ENCODE measurements around the gene SLC39A3. TPM values are rescaled to one million over a fixed set of nuclear protein-coding genes. Genes with fewer than 3 reads are reported as not detected.

Gene SLC39A3
- total and polyA plus RNA-seq, 8 donors: 18.3 to 33.6 (median 22.8) TPM

DNA sequence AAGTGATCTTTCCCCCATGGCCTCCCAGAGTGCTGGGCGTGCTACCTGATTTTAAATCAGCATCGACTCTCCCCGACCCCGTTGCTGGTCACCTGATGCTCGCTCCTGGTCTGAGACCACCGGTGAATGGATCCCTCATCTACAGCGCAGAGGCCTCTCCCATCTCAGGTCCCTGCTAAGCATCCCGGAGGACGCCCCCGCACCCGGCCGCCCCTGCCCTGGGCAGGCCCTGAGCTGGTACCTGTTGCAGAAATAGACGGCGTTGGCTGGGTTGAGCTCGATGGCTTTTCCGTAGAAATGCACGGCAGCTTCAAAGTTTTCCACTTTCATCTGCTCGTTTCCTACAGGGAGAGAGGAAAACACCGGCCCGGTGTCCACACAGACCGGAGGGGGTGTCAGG lies 25.1 kb upstream of the SLC39A3 start:
- Histone ChIP-seq H3K4me1 (peaks cover 0 to under 1% of the 10 kb centered on the region in 2 donors), H3K4me3 (no peak overlapping the region), H3K9me3 (no peaks in the 10 kb centered on the region), H3K27me3 (no peaks in the 10 kb centered on the region), H3K36me3 (peaks cover 0 to 91% of the 10 kb centered on the region in 2 donors), H3K27ac (no peak overlapping the region)
- TF ChIP-seq, protein P1, sequence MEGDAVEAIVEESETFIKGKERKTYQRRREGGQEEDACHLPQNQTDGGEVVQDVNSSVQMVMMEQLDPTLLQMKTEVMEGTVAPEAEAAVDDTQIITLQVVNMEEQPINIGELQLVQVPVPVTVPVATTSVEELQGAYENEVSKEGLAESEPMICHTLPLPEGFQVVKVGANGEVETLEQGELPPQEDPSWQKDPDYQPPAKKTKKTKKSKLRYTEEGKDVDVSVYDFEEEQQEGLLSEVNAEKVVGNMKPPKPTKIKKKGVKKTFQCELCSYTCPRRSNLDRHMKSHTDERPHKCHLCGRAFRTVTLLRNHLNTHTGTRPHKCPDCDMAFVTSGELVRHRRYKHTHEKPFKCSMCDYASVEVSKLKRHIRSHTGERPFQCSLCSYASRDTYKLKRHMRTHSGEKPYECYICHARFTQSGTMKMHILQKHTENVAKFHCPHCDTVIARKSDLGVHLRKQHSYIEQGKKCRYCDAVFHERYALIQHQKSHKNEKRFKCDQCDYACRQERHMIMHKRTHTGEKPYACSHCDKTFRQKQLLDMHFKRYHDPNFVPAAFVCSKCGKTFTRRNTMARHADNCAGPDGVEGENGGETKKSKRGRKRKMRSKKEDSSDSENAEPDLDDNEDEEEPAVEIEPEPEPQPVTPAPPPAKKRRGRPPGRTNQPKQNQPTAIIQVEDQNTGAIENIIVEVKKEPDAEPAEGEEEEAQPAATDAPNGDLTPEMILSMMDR (IDR thresholded peaks at IDR 0.05): no peak
- no peak for ATAC-seq
- intact Hi-C loops (cut with DNase I): no loop called here
- no peak for DNase-seq

DNA sequence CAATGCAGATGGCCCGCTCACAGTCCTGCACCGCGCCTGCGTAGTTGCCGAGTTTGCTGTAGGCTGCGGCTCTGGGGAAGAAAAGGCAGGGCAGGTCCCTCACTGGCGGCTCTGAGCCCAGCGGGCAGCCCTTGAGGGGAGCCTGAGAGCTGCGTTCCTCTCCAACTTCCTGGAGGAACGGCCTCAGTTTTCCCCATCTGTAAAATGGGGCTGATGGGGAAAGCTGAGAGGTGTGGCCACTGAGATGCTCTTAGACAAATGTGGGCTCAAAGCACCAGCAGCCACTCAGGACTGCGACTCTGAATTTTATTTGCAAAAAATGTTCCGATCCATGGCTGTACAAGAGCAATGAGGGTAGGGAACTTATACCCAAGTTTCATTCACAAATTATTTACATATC lies 23.9 kb upstream of the SLC39A3 start:
- intact Hi-C loops (cut with DNase I): no loop called here
- Histone ChIP-seq H3K4me3 (no peak overlapping the region), H3K4me1 (no peaks in the 10 kb centered on the region), H3K9me3 (no peaks in the 10 kb centered on the region), H3K27me3 (no peaks in the 10 kb centered on the region), H3K36me3 (peaks cover 0 to 100% of the 10 kb centered on the region in 2 donors), H3K27ac (no peak overlapping the region)
- TF ChIP-seq, protein P1 (IDR thresholded peaks at IDR 0.05): no peak
- ATAC-seq (no peak), DNase-seq (no peak)

DNA sequence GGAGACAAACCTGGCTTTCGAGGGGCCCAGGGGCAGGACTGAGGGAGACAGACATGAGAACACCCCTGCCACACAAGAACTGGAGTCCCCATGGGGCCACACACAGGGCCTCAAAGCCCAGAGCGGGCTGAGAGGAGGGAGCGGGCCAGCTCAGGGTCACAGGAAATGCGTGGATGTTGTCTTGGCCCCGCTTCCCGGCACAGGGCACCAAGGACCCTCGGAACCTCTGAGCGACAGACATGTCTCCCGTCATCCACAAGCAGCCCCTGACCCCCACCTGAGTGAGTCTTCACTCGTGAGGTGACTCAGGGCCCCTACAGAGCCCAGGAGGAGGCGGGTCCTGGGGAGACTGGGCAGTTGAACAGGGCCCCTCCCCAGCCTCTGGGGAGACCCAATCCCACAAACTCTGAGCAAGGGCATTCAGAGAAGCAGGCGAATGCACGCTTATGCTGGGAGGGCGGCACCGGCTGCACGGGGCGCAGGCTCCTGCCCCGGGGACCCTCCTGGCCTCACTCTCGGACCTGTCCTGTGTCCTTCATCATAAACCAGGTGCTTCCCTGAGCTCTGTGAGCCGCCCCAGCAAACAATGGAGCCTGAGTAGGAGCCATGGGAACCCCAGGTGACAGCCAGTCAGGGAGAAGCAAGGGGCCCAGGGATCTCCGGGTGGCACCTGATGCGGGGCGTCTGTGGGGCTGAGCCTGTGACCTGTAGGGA lies 23.1 kb upstream of the SLC39A3 start:
- DNase-seq (no peak), ATAC-seq (no peak)
- TF ChIP-seq, protein P1 (IDR thresholded peaks at IDR 0.05): no peak
- no peaks in the 10 kb centered on the region for H3K4me1 ChIP-seq
- H3K9me3 ChIP-seq: no peaks in the 10 kb centered on the region
- H3K27ac ChIP-seq: no peak overlapping the region
- intact Hi-C loops (cut with DNase I): no loop called here
- peaks cover 0 to 100% of the 10 kb centered on the region in 2 donors for H3K36me3 ChIP-seq
- no peaks in the 10 kb centered on the region for H3K27me3 ChIP-seq
- no peak overlapping the region for H3K4me3 ChIP-seq

DNA sequence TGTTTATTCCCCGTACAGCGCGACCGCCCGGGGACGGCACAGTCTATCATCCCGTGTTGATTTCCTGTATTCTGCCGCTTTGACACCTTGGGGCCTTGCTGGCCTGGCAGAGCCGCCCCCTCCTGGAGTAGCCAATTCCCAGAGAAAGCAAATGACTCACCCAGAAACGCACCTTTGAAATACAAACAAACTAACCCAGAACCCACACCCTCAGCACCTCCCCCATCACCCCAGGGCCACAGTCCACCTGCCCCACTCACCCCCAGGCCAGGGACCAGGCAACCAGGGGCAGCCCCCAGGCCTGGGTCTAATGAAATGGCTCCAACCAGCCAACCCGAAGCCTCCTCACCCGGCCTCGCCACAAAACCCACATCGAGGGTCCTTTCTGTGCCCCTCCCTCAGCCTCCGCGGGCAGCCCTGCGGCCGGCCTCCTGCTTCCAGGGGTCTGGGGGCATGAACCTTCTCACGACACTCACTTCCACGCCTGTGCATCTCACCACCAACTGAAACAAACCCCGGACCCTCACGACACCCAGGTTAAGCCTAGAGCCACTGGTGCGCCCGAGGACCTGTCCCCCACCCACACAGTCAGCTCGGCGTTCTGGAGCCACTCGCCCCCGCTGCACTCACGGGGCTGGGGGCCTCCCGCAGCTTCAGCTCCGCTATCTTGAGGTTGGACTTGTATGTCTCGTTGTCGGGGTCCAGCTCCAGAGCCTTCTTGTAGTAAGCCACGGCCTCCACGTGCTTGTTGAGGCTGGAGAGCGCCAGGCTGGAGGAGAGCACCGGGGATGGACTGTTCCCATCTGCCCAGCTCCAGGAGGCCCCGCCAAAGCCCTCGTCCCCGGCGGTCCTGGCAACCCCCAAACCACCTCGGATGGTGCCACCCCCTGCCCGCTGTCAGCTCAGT lies 22.3 kb upstream of the SLC39A3 start:
- Histone ChIP-seq H3K36me3 (peaks cover 0 to 100% of the 10 kb centered on the region in 2 donors), H3K9me3 (no peaks in the 10 kb centered on the region), H3K27me3 (no peaks in the 10 kb centered on the region), H3K27ac (no peak overlapping the region), H3K4me1 (no peaks in the 10 kb centered on the region), H3K4me3 (no peak overlapping the region)
- DNase-seq (no peak), ATAC-seq (no peak)
- TF ChIP-seq, protein P1 (IDR thresholded peaks at IDR 0.05): no peak
- intact Hi-C loops (cut with DNase I): no loop called here

DNA sequence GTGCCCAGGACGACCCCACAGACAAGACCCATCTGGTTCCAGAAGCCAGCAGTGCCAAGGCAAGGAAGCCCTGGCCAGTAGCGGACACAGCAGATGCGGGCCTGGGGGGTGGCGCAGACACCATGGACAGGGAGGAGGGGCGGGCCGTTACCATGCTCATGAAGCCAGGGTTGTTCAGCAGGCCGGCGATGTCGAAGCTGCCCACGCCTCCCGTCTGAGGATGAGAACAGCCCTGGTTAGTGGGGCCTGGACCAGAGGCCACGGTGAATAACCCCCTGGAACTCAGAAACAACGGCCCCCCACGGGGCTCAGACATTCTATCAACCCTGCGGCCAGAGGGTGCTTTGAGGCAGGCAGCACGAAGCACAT lies 21.5 kb upstream of the SLC39A3 start:
- DNase-seq (no peak), ATAC-seq (no peak)
- TF ChIP-seq, protein P1 (IDR thresholded peaks at IDR 0.05): no peak
- Histone ChIP-seq H3K4me3 (no peak overlapping the region), H3K27me3 (no peaks in the 10 kb centered on the region), H3K36me3 (peaks cover 0 to 100% of the 10 kb centered on the region in 2 donors), H3K9me3 (no peaks in the 10 kb centered on the region), H3K27ac (no peak overlapping the region), H3K4me1 (no peaks in the 10 kb centered on the region)
- intact Hi-C loops (cut with DNase I): no loop called here

All from left lung (tissue), 10 donors.